WERI-Rb-1 (cell line): Measurements from ENCODE around the gene DIP2B.
A peak's percentile ranks its signal among the peaks of the same experiment; 100 is the strongest.
"Not testable (repeated sequence)": the region's sequence is repeated elsewhere in the genome, so short reads cannot be mapped to it uniquely, and the experiment has no call there.

Experiments
- DNase-seq: peaks from one replicate; pipeline ENCODE4 v3.0.0-alpha.2; 2020
- H3K27ac ChIP-seq: fragments of 250-450 bp; sonication (Bioruptor Pico); 2 replicates; pipeline ENCODE4 v1.5.1; 2020; ENCODE audit warnings: mild to moderate bottlenecking, moderate library complexity
- H3K27me3 ChIP-seq: fragments of 250-450 bp; sonication (Bioruptor Pico); 2 replicates; pipeline ENCODE4 v1.5.1; 2021; ENCODE audit warnings: mild to moderate bottlenecking, low read depth, moderate library complexity; ENCODE audit not compliant: insufficient read depth, severe bottlenecking
- H3K36me3 ChIP-seq: fragments of 250-450 bp; sonication (Bioruptor Pico); 2 replicates; pipeline ENCODE4 v1.5.1; 2020; ENCODE audit warnings: mild to moderate bottlenecking, moderate library complexity
- H3K4me3 ChIP-seq: 2 replicates; pipeline ENCODE4 v1.5.1; 2011; ENCODE audit warnings: low read depth, mild to moderate bottlenecking, control low read depth, low read length
- H3K9me3 ChIP-seq: fragments of 250-450 bp; sonication (Bioruptor Pico); 2 replicates; pipeline ENCODE4 v1.5.1; 2021; ENCODE audit warnings: mild to moderate bottlenecking, moderate library complexity; ENCODE audit not compliant: severe bottlenecking
- TF ChIP-seq, protein P1 (sequence below): IDR thresholded peaks from 2 replicates; pipeline ENCODE4 v1.5.1; 2011; ENCODE audit warnings: low read depth, mild to moderate bottlenecking, control low read depth, inconsistent platforms, low read length

DIP2B gene

DNA sequence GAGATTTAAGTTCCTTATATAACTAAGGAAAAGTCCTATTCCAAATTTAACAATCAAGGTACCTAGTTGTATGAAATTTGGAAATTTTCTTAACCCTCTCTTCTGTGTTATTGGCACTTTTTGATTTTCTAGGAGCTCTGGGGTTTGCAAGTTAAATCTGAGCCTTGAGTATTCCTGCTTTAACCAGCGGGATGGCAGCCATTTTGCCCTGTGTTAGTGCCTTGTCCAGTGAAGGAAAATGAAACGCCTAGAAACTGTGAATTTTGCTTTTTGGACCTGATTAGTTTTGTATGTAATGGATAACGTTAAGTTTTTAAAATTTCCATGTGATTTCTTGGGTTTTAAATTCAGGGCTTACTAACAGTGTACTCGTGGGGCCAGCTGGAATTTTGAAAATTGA lies 45.1 kb downstream of the DIP2B start:
- Histone ChIP-seq H3K27ac (no peak overlapping the region), H3K36me3 (no peaks in the 10 kb centered on the region), H3K4me3 (no peak overlapping the region), H3K27me3 (no peaks in the 10 kb centered on the region), H3K9me3 (no peaks in the 10 kb centered on the region)
- no peak for DNase-seq
- TF ChIP-seq, protein P1, sequence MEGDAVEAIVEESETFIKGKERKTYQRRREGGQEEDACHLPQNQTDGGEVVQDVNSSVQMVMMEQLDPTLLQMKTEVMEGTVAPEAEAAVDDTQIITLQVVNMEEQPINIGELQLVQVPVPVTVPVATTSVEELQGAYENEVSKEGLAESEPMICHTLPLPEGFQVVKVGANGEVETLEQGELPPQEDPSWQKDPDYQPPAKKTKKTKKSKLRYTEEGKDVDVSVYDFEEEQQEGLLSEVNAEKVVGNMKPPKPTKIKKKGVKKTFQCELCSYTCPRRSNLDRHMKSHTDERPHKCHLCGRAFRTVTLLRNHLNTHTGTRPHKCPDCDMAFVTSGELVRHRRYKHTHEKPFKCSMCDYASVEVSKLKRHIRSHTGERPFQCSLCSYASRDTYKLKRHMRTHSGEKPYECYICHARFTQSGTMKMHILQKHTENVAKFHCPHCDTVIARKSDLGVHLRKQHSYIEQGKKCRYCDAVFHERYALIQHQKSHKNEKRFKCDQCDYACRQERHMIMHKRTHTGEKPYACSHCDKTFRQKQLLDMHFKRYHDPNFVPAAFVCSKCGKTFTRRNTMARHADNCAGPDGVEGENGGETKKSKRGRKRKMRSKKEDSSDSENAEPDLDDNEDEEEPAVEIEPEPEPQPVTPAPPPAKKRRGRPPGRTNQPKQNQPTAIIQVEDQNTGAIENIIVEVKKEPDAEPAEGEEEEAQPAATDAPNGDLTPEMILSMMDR, result no peak

DNA sequence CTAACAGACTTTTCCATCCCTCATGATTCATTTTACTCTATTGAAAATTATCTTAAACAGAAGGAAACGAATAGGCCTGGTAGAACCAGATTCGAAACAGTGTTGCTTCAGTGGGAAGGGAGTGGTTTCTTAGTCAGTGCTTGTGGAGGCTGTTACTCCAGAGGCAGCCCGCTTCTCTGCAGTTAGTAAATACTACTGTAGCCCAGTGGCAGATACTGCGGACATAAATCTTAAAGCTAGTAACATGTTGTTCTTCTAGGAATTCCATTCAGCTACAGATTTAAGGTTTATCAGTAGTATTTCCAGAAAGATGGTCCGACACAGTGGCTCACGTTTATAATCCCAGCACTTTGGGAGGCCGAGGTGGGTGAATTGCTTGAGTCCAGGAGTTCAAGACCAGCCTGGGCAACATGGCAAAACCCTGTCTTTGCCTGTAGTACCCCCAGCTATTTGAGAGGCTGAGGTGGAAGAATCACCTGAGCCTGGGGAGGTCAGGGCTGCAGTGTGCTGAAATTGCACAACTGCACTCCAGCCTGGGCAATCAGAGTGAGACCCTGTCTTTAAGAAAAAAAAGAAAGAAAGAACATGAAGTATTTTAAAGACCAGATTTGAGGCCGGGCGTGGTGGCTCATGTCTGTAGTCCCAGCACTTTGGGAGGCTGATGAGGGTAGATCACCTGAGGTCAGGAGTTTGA lies 45.9 kb downstream of the DIP2B start:
- no peaks in the 10 kb centered on the region for H3K27me3 ChIP-seq
- no peak overlapping the region for H3K4me3 ChIP-seq
- H3K27ac ChIP-seq, result no peak overlapping the region
- no peak for DNase-seq
- TF ChIP-seq, protein P1, result no peak
- H3K9me3 ChIP-seq, result no peaks in the 10 kb centered on the region
- H3K36me3 ChIP-seq, result no peaks in the 10 kb centered on the region

DNA sequence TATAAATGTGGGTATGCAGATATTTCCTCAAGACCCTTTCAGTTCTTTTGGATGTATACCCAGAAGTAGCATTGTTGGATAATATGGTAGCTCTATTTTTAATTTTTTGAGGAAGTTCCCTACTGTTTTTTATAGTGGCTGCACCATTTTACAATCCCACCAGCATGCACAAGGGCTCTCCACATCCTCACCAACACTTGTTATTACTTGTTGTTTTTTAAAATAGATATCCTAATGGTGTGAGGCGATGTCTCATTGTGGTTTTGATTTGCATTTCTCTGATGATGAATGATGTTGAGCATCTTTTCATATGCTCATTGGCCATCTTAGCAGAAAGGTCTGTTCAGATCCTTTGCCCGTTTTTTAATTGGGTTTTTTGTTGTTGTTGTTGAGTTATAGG lies 47.1 kb downstream of the DIP2B start:
- no peak overlapping the region for H3K27ac ChIP-seq
- H3K36me3 ChIP-seq, result no peaks in the 10 kb centered on the region
- no peaks in the 10 kb centered on the region for H3K9me3 ChIP-seq
- DNase-seq, result no peak
- H3K27me3 ChIP-seq, result no peaks in the 10 kb centered on the region
- TF ChIP-seq, protein P1, result no peak
- H3K4me3 ChIP-seq, result no peak overlapping the region

DNA sequence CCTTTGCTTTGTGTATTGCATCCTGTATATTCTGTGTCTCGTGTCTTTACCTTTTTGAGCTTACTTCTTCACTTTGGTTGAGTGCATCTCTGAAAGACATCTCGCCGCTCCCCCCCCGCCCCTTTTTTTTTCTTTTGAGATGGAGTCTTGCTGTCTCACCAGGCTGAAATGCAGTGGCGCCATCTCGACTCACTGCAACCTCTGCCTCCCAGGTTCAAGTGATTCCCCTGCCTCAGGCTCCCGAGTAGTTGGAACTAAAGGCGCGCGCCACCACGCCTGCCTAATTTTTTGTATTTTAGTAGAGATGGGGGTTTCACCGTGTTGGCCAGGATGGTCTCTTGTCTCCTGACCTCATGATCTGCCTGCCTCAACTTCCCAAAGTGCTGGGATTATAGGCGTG lies 49.9 kb downstream of the DIP2B start:
- Histone ChIP-seq H3K9me3 (no peaks in the 10 kb centered on the region), H3K36me3 (no peaks in the 10 kb centered on the region), H3K4me3 (no peak overlapping the region), H3K27me3 (no peaks in the 10 kb centered on the region), H3K27ac (no peak overlapping the region)
- DNase-seq, result no peak
- TF ChIP-seq, protein P1, result no peak

DNA sequence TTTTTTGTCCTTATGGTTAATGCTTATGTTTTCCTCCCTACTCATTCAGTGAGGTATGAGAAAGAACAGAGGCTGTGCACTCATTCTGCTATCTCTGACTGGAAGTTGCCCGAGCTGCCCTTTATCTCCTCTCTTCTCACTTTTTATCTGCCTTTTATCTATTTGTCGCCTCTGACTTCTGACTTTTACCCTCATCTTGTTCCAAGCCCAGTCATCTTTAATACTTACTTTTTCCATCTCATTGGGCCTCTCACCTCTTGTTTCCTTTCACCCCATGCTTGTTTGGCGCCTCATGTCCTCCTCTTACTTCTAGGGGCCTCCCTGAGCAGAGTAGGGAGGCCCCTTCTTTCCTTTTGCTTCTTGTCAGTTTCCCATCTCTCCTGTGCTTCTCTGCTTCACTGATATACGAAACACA lies 50.7 kb downstream of the DIP2B start:
- Histone ChIP-seq H3K9me3 (no peaks in the 10 kb centered on the region), H3K27ac (no peak overlapping the region), H3K27me3 (no peaks in the 10 kb centered on the region), H3K36me3 (no peaks in the 10 kb centered on the region), H3K4me3 (no peak overlapping the region)
- TF ChIP-seq, protein P1, result no peak
- DNase-seq, result no peak

DNA sequence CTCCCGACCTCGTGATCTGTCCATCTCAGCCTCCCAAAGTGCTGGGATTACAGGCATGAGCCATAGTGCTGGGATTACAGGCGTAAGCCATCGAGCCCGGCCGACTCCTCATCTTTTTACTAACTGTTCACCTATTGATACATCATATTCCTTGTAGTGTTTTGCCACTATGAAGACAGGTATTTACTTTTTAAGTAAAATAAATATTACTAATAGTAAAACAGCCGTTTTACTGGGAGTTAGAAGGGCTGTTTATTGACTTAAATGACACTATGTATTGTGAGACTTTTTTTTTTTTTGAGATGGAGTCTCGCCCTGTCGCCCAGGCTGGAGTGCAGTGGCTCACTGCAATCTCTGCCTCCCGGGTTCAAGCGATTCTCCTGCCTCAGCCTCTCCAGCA lies 51.5 kb downstream of the DIP2B start:
- no peaks in the 10 kb centered on the region for H3K36me3 ChIP-seq
- no peaks in the 10 kb centered on the region for H3K9me3 ChIP-seq
- DNase-seq, result no peak
- H3K27me3 ChIP-seq, result no peaks in the 10 kb centered on the region
- no peak overlapping the region for H3K4me3 ChIP-seq
- H3K27ac ChIP-seq, result no peak overlapping the region
- TF ChIP-seq, protein P1, result no peak

DNA sequence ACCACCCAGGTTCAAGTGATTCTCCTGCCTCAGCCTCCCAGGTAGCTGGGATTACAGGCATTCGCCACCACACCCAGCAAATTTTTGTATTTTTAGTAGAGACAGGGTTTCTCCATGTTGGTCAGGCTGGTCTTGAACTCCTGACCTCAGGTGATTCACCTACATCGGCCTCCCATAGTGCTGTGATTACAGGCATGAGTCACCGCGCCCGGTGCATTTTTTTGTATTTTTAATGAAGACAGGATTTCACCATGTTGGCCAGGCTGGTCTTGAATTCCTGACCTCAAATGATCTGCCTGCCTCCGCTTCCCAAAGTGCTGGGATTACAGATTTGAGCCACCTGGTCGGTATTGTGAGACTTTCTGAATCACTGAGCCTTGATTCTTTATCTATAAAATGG lies 52.0 kb downstream of the DIP2B start:
- not testable (repeated sequence) for H3K27ac ChIP-seq, H3K9me3 ChIP-seq, H3K36me3 ChIP-seq, H3K27me3 ChIP-seq, H3K4me3 ChIP-seq
- peak; percentile 17 for DNase-seq
